ENCODE results near the gene C6orf62. TPM values are rescaled to one million over a fixed set of nuclear protein-coding genes. Genes with fewer than 3 reads are reported as not detected.
"Not testable (repeated sequence)": the region's sequence is repeated elsewhere in the genome, so short reads cannot be mapped to it uniquely, and the experiment has no call there.

C6orf62 gene
- polyA plus RNA-seq, 3 donors, result 45.5 to 78.8 (median 55.4) TPM

DNA sequence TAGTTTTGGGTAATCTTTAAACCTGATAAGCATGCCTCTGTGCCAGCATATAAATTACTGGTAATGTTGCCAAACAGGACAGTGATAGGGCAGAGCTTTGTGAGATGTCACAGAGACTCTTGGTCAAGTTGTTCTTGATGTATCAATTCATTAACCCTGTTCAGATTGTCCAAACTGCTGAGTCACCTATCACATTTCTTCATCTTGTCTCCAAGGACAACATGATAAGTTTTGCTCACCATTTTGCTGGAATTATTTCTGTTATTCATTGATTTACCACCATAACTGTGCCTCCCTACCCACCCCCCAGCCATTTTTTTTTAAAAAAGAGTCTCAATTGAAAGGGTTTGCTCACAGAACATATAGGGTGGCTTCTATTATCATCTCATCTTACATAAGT, 36.3 kb upstream of the C6orf62 start:
- no peaks in the 10 kb centered on the region for H3K36me3 ChIP-seq (replicated peaks in 1 of 2; ENCODE audit: control insufficient read depth in 1 of 2, insufficient read depth in 2 of 2, low read length in 2 of 2)
- H2AFZ ChIP-seq (ENCODE audit: insufficient read depth, low read depth, low read length, poor library complexity, severe bottlenecking), result no peak overlapping the region
- DNase-seq, result no peak
- no peak overlapping the region for H3K4me3 Mint-ChIP-seq
- no peak overlapping the region for H3K4me2 ChIP-seq (replicated peaks; ENCODE audit: extremely low read depth, low read length, poor library complexity, severe bottlenecking)
- H4K20me1 ChIP-seq (ENCODE audit: insufficient read depth, low read length), result no peaks in the 10 kb centered on the region
- TF ChIP-seq, protein P1, sequence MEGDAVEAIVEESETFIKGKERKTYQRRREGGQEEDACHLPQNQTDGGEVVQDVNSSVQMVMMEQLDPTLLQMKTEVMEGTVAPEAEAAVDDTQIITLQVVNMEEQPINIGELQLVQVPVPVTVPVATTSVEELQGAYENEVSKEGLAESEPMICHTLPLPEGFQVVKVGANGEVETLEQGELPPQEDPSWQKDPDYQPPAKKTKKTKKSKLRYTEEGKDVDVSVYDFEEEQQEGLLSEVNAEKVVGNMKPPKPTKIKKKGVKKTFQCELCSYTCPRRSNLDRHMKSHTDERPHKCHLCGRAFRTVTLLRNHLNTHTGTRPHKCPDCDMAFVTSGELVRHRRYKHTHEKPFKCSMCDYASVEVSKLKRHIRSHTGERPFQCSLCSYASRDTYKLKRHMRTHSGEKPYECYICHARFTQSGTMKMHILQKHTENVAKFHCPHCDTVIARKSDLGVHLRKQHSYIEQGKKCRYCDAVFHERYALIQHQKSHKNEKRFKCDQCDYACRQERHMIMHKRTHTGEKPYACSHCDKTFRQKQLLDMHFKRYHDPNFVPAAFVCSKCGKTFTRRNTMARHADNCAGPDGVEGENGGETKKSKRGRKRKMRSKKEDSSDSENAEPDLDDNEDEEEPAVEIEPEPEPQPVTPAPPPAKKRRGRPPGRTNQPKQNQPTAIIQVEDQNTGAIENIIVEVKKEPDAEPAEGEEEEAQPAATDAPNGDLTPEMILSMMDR (IDR thresholded peaks at IDR 0.05), result no peak
- H3K4me1 ChIP-seq (ENCODE audit: control insufficient read depth in 1 of 2, insufficient read depth in 2 of 2, low read length in 2 of 2), result peaks cover 15 to 20% of the 10 kb centered on the region in 2 donors
- peaks cover 0 to 2% (median 2%) of the 10 kb centered on the region in 3 donors for H3K27me3 Mint-ChIP-seq (ENCODE audit: low read depth in 3 of 3)
- no peaks in the 10 kb centered on the region for H3K79me2 ChIP-seq (ENCODE audit: insufficient read depth, low read length)
- H3K4me3 ChIP-seq (replicated peaks in 1 of 3; ENCODE audit: low read depth in 2 of 3, low read length in 3 of 3), result no peak overlapping the region
- H3K9ac ChIP-seq (ENCODE audit: insufficient read depth, low read length, poor library complexity, severe bottlenecking), result no peak overlapping the region
- H3K36me3 Mint-ChIP-seq, result peaks cover 11 to 13% of the 10 kb centered on the region in 2 donors
- H3K4me1 Mint-ChIP-seq, result peaks cover 26% of the 10 kb centered on the region
- no peak overlapping the region for H3K27ac Mint-ChIP-seq
- no peak overlapping the region for H3K27ac ChIP-seq (ENCODE audit: low read depth in 1 of 2, low read length in 2 of 2)
- no peaks in the 10 kb centered on the region for H3K27me3 ChIP-seq (ENCODE audit: control insufficient read depth in 2 of 2, insufficient read depth in 2 of 2, low read length in 2 of 2)
- peaks cover 12 to 17% (median 15%) of the 10 kb centered on the region in 7 donors for H3K9me3 Mint-ChIP-seq
- H3K9me3 ChIP-seq (replicated peaks in 1 of 2; ENCODE audit: control insufficient read depth in 1 of 2, insufficient read depth in 1 of 2, low read length in 2 of 2), result peaks cover 7% of the 10 kb centered on the region in 2 donors
- intact Hi-C loops (cut with micrococcal nuclease), result loop anchor here in 1 of 2 donors (5.0 kb wide), 1 partner anchor 33 kb away; no protein-coding TSS in a partner anchor

DNA sequence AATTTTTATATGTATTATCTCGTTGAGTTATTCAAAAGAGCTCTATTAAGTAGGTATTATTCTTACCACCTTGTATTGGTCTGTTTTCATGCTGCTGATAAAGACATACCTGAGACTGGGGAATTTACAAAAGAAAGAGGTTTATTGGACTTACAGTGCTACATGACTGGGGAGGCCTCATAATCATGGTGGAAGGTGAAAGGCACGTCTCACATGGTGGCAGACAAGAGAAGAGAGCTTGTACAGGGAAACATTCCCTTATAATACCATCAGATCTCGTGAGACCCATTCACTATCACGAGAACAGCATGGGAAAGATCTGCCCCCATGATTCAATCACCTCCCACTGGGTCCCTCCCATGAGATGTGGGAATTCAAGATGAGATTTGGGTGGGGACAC, 35.4 kb upstream of the C6orf62 start:
- H3K27ac ChIP-seq (ENCODE audit: low read depth in 1 of 2, low read length in 2 of 2); H3K4me3 Mint-ChIP-seq; H3K36me3 ChIP-seq (replicated peaks in 1 of 2; ENCODE audit: control insufficient read depth in 1 of 2, insufficient read depth in 2 of 2, low read length in 2 of 2); H3K27ac Mint-ChIP-seq; H4K20me1 ChIP-seq (ENCODE audit: insufficient read depth, low read length); H3K27me3 Mint-ChIP-seq (ENCODE audit: low read depth in 3 of 3); H3K4me2 ChIP-seq (replicated peaks; ENCODE audit: extremely low read depth, low read length, poor library complexity, severe bottlenecking); H3K79me2 ChIP-seq (ENCODE audit: insufficient read depth, low read length); intact Hi-C loops (cut with micrococcal nuclease); H2AFZ ChIP-seq (ENCODE audit: insufficient read depth, low read depth, low read length, poor library complexity, severe bottlenecking); H3K27me3 ChIP-seq (ENCODE audit: control insufficient read depth in 2 of 2, insufficient read depth in 2 of 2, low read length in 2 of 2); DNase-seq; H3K9ac ChIP-seq (ENCODE audit: insufficient read depth, low read length, poor library complexity, severe bottlenecking); H3K9me3 ChIP-seq (replicated peaks in 1 of 2; ENCODE audit: control insufficient read depth in 1 of 2, insufficient read depth in 1 of 2, low read length in 2 of 2); H3K4me3 ChIP-seq (replicated peaks in 1 of 3; ENCODE audit: low read depth in 2 of 3, low read length in 3 of 3): not testable (repeated sequence)
- peaks cover 11 to 13% of the 10 kb centered on the region in 2 donors for H3K36me3 Mint-ChIP-seq
- H3K9me3 Mint-ChIP-seq, result peaks cover 12 to 18% (median 15%) of the 10 kb centered on the region in 7 donors
- peaks cover 22 to 29% of the 10 kb centered on the region in 2 donors for H3K4me1 ChIP-seq (ENCODE audit: control insufficient read depth in 1 of 2, insufficient read depth in 2 of 2, low read length in 2 of 2)
- peaks cover 28% of the 10 kb centered on the region for H3K4me1 Mint-ChIP-seq
- no CpG with 5 or more reads among the region's 4 CpGs for WGBS (ENCODE audit: insufficient coverage)
